OCI-LY1 (cell line): ENCODE data around the gene DNAAF1.

ENCODE experiments used
- EZH2 ChIP-seq: fragments of 200-600 bp; sonication (generic), shearing (Covaris generic); IDR thresholded peaks from 2 replicates; pipeline ENCODE4 v1.8.0; 2017; ENCODE audit warnings: borderline replicate concordance, mixed run types, mild to moderate bottlenecking, antibody characterized with exemption, low read length, moderate library complexity, mixed read lengths
- TF ChIP-seq, protein P1 (sequence below): fragments of 200-600 bp; sonication (generic), shearing (Covaris generic); IDR thresholded peaks from 2 replicates; pipeline ENCODE4 v1.5.1; 2017; ENCODE audit warnings: mild to moderate bottlenecking, antibody characterized with exemption, low read length, moderate library complexity, mixed read lengths

DNA sequence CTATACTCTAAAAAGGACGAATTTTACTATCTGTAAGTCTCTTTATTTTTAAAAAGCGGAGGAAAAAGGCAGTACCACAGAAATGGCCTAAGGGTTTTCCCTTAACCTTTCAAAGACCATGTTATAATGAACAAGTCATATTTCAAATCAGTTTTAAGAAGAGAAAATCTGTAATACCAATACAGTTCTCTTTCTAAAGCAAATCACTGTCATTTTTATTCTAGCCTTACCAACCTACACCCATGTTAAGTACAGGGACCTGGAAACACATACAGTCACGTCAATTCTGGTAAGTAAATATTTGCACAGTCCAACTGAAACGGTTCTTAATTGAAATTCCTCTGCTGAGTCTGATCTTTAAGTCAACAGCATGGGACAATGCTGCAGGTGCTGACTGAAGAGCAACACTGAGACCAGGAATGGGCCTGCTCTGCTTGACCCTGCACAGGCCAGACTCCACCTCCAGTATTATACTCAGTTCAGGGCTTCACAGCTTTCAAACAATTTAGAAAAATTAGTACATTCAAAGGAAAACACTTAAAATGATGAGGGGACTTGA is 48.6 kb upstream of the DNAAF1 start:
- TF ChIP-seq, protein P1, sequence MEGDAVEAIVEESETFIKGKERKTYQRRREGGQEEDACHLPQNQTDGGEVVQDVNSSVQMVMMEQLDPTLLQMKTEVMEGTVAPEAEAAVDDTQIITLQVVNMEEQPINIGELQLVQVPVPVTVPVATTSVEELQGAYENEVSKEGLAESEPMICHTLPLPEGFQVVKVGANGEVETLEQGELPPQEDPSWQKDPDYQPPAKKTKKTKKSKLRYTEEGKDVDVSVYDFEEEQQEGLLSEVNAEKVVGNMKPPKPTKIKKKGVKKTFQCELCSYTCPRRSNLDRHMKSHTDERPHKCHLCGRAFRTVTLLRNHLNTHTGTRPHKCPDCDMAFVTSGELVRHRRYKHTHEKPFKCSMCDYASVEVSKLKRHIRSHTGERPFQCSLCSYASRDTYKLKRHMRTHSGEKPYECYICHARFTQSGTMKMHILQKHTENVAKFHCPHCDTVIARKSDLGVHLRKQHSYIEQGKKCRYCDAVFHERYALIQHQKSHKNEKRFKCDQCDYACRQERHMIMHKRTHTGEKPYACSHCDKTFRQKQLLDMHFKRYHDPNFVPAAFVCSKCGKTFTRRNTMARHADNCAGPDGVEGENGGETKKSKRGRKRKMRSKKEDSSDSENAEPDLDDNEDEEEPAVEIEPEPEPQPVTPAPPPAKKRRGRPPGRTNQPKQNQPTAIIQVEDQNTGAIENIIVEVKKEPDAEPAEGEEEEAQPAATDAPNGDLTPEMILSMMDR = no peak
- no peak for TF ChIP-seq EZH2
